Stomach smooth muscle (tissue), 2 donors: ENCODE measurements around the gene ROR2.

Source experiments
- H3K27ac ChIP-seq: one replicate; pipeline ENCODE4 v1.7.0; 2013; ENCODE audit warnings: mild to moderate bottlenecking, low read length, inconsistent platforms
- H3K27me3 ChIP-seq, 2 donors: one replicate each; pipeline ENCODE4 v1.7.0; 2013; ENCODE audit warnings: low read length in 2 of 2; ENCODE audit not compliant: insufficient read depth in 2 of 2, control insufficient read depth in 1 of 2
- H3K36me3 ChIP-seq, 2 donors: one replicate each; pipeline ENCODE4 v1.7.0; 2013; ENCODE audit warnings: low read length in 2 of 2; ENCODE audit not compliant: control insufficient read depth in 2 of 2, insufficient read depth in 2 of 2
- H3K4me1 ChIP-seq: one replicate; pipeline ENCODE4 v1.7.0; 2013; ENCODE audit warnings: low read length; ENCODE audit not compliant: control insufficient read depth, insufficient read depth
- H3K4me3 ChIP-seq, 2 donors: one replicate each; pipeline ENCODE4 v1.7.0; 2013; ENCODE audit warnings: low read length in 2 of 2
- H3K9ac ChIP-seq, 2 donors: one replicate each; pipeline ENCODE4 v1.7.0; 2013; ENCODE audit warnings: low read length in 2 of 2, mild to moderate bottlenecking in 1 of 2
- H3K9me3 ChIP-seq, 2 donors: one replicate each; pipeline ENCODE4 v1.7.0; 2013; ENCODE audit warnings: low read length in 2 of 2; ENCODE audit not compliant: control insufficient read depth in 2 of 2
- donor health status: healthy.
- donor health status: Pancreatic carcinoma.

The ROR2 gene

GRCh38 chr9:91852801-91853347 is 97.2 kb downstream of the ROR2 start:
- Histone ChIP-seq H3K27ac (no peak overlapping the region), H3K27me3 (no peaks in the 10 kb centered on the region), H3K9me3 (no peaks in the 10 kb centered on the region), H3K4me1 (peaks cover 34% of the 10 kb centered on the region), H3K36me3 (peaks cover 0 to 2% of the 10 kb centered on the region in 2 donors), H3K4me3 (no peak overlapping the region), H3K9ac (no peak overlapping the region)

GRCh38 chr9:91849694-91850093 is 100.3 kb downstream of the ROR2 start:
- no peak overlapping the region for H3K27ac ChIP-seq
- no peaks in the 10 kb centered on the region for H3K9me3 ChIP-seq
- no peaks in the 10 kb centered on the region for H3K27me3 ChIP-seq
- H3K4me1 ChIP-seq = peaks cover 18% of the 10 kb centered on the region
- no peak overlapping the region for H3K9ac ChIP-seq
- peaks cover 0 to 2% of the 10 kb centered on the region in 2 donors for H3K36me3 ChIP-seq
- H3K4me3 ChIP-seq = no peak overlapping the region

GRCh38 chr9:91848146-91848545 is 101.9 kb downstream of the ROR2 start:
- Histone ChIP-seq H3K27me3 (no peaks in the 10 kb centered on the region), H3K27ac (no peak overlapping the region), H3K4me1 (peaks cover 34% of the 10 kb centered on the region), H3K36me3 (peaks cover 0 to 2% of the 10 kb centered on the region in 2 donors), H3K9ac (no peak overlapping the region), H3K9me3 (no peaks in the 10 kb centered on the region), H3K4me3 (no peak overlapping the region)

GRCh38 chr9:91847581-91848091 is 102.4 kb downstream of the ROR2 start:
- H3K27me3 ChIP-seq = no peaks in the 10 kb centered on the region
- H3K9ac ChIP-seq = no peak overlapping the region
- H3K27ac ChIP-seq = no peak overlapping the region
- H3K4me1 ChIP-seq = peaks cover 35% of the 10 kb centered on the region
- no peak overlapping the region for H3K4me3 ChIP-seq
- H3K36me3 ChIP-seq = peaks cover 0 to 2% of the 10 kb centered on the region in 2 donors
- no peaks in the 10 kb centered on the region for H3K9me3 ChIP-seq

GRCh38 chr9:91845879-91846278 is 104.1 kb downstream of the ROR2 start:
- Histone ChIP-seq H3K36me3 (peaks cover 0 to 2% of the 10 kb centered on the region in 2 donors), H3K9me3 (no peaks in the 10 kb centered on the region), H3K4me3 (no peak overlapping the region), H3K9ac (no peak overlapping the region), H3K27me3 (no peaks in the 10 kb centered on the region), H3K4me1 (peaks cover 50% of the 10 kb centered on the region), H3K27ac (no peak overlapping the region)

GRCh38 chr9:91844701-91845291 is 105.2 kb downstream of the ROR2 start:
- Histone ChIP-seq H3K27me3 (no peaks in the 10 kb centered on the region), H3K9me3 (no peaks in the 10 kb centered on the region), H3K9ac (peak overlapping the region in 1 of 2 donors; percentile 55), H3K36me3 (peaks cover 0 to 2% of the 10 kb centered on the region in 2 donors), H3K27ac (peak overlapping the region; percentile 84), H3K4me1 (peaks cover 61% of the 10 kb centered on the region), H3K4me3 (peak overlapping the region in 1 of 2 donors; percentile 58)

- peaks cover 0 to 2% of the 10 kb centered on the region in 2 donors for H3K36me3 ChIP-seq
- no peaks in the 10 kb centered on the region for H3K9me3 ChIP-seq
- peak overlapping the region in 1 of 2 donors; percentile 55 for H3K9ac ChIP-seq
- peaks cover 67% of the 10 kb centered on the region for H3K4me1 ChIP-seq
- no peaks in the 10 kb centered on the region for H3K27me3 ChIP-seq
- H3K4me3 ChIP-seq = peak overlapping the region in 1 of 2 donors; percentile 58
- H3K27ac ChIP-seq = peak overlapping the region; percentile 84
Observed at GRCh38 chr9:91844190-91844589, 105.8 kb downstream of the ROR2 start.

- Histone ChIP-seq H3K27ac (peak overlapping the region; percentile 84), H3K9me3 (no peaks in the 10 kb centered on the region), H3K36me3 (no peaks in the 10 kb centered on the region), H3K27me3 (no peaks in the 10 kb centered on the region), H3K4me1 (peaks cover 72% of the 10 kb centered on the region), H3K4me3 (peak overlapping the region in 1 of 2 donors; percentile 58), H3K9ac (no peak overlapping the region)
Observed at GRCh38 chr9:91843623-91844148, 106.3 kb downstream of the ROR2 start.

GRCh38 chr9:91843093-91843492 is 106.9 kb downstream of the ROR2 start:
- H3K27me3 ChIP-seq = no peaks in the 10 kb centered on the region
- peak overlapping the region in 1 of 2 donors; percentile 21 for H3K9ac ChIP-seq
- H3K27ac ChIP-seq = peak overlapping the region; percentile 84
- peaks cover 78% of the 10 kb centered on the region for H3K4me1 ChIP-seq
- peak overlapping the region in 1 of 2 donors; percentile 15 for H3K4me3 ChIP-seq
- no peaks in the 10 kb centered on the region for H3K36me3 ChIP-seq
- no peaks in the 10 kb centered on the region for H3K9me3 ChIP-seq

GRCh38 chr9:91842358-91843049 is 107.5 kb downstream of the ROR2 start:
- H3K9ac ChIP-seq = no peak overlapping the region
- H3K9me3 ChIP-seq = no peaks in the 10 kb centered on the region
- peaks cover 77% of the 10 kb centered on the region for H3K4me1 ChIP-seq
- peak overlapping the region in 1 of 2 donors; percentile 8 for H3K4me3 ChIP-seq
- H3K27ac ChIP-seq = peak overlapping the region; percentile 84
- no peaks in the 10 kb centered on the region for H3K36me3 ChIP-seq
- H3K27me3 ChIP-seq = no peaks in the 10 kb centered on the region
